Kidney capillary endothelial cell (primary cell): ENCODE measurements around the gene UGT2B10.

Experiments
- DNase-seq: peaks from one replicate; pipeline ENCODE4 v3.0.0-alpha.2; 2018; ENCODE audit warnings: low spot score

Gene UGT2B10

DNA sequence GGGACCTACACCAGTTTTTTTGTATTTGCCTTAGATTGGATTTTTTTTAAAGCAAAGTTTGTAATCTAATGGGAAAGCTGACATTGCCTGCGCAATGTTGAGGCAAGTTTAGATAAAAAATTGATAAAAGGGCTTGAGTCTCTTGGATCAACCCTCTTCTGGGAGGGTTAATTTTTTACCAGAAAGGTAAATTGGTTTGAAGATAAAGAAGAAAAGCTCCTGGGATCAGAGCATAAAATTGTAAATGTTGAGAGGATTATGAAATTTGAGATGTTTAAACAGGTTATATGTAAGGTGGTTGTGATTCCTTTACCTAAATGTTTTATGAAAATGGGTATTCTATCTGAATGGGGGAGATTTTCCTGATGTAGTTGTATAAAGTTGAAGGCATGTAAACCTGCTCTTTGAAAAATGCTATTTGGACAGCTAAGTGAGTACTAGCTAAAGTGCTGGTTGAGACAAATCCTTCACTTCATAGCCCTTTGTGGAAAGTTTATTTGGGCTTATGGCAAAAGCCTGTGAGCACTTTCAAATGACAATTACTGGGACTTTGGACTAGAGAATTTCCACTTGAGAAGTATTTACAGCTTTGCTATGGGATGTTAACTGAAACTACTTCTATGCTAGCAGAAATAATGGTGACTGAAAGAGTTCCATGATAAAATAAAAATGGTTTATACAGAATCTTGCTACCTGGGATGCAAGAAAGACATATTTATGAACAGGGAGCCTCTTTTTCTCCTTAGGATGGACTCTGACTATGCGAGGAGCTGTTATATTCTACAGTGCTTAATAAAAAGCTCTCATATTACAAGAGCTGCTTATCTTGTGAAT, 56.2 kb downstream of the UGT2B10 start:
- no peak for DNase-seq

DNA sequence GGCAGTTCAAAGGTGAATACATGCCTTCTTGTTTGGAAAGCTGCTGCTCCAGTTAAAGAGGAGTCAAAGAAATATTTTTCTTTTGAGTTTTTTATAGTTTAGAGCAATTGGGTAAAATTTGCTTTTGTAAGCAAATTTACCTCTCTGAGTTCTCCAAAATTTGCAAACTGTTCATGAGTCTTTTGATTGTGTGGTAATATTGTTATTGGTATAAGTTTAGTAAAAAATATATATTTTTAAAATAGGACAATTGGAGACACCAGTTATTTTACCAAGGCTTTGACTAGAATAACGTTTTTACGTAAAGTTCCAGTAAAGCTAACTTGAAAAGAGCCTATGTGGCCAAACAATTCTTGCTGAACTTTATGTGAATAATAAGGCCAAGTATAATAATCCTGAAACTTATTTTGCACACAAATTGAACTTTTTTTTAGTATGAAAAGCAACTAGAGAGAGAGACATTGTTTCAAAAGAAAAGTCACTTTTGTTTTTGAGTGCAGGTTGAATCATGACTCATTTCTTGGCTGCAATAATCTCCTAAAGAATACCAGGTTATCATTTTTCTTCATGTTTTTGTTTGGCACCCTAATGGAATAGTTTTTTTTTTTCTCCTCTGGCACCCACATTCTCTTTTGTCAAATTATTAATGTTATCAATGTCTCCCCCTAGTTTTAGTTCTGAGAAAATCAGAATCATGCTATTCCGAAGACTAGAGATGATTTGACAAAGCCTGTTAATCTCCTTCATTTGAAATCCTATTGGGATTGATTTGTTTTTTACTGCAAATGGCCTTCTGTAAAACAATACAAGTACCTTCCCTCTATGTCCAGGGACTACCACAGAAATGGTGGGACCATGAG, 57.1 kb downstream of the UGT2B10 start:
- no peak for DNase-seq

DNA sequence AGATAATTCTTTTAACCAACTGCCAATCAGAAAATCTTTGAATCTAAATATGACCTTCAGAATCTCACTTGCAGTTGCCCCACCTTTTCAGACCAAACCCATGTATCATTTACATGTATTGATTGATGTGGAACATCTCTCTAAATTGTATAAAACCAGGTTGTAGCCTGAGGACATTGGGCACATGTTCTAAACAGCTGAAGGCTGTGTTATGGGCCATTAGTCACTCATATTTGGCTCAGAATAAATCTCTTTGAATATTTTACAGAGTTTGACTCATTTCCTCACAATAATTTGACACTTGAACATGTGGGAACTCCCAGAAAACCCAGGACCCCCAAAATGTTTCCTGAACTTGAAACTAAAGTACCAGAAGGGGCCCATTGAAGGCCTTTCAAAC, 58.7 kb downstream of the UGT2B10 start:
- DNase-seq, result no peak

DNA sequence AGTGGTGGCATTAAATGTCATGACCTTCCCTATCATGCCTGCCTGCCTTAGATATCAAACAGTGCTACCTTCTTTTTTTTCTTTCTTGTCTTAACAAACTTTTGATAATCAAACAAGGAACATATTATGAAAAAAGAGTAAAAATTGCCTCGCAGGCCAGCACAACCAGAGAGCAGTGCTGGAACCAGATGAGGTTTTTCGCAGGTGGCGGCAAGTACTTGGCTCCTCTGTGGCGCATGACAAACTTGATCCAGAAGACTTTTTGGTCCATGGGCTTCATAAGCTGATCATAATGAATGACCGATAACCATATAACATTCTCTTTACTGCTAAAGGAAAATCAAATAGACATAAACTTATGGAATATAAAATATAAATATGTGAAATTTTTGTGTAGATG, 61.8 kb downstream of the UGT2B10 start:
- no peak for DNase-seq

DNA sequence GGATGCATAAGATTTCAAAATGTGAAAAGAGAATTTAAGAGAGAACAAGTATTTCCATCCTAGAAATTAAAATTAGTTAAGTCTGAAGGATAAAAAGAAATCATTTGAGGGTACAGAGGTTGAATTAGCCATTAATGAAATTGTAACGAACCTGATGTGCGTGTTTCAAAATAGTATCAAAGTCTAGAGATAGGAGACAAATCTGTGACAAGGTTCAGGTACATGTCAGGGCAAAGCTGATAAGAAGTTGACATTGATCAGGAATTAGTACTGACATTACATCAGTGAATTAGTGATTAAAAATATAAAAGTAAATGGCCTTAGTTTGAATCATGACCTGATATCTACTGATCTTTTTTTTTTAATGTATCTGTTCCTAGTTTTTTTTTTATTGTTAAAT, 62.3 kb downstream of the UGT2B10 start:
- DNase-seq, result no peak
